ENCODE measurements around the gene TAOK1. TPM values are rescaled to one million over a fixed set of nuclear protein-coding genes. Genes with fewer than 3 reads are reported as not detected.

TAOK1 gene
- total RNA-seq, 1 donor from 2014 or later, result 42.2 TPM

GRCh38 chr17:29526322-29526721, 136.2 kb downstream of the TAOK1 start:
- no peak overlapping the region for H3K4me3 ChIP-seq
- H3K36me3 ChIP-seq, result peaks cover 3 to 75% of the 10 kb centered on the region in 2 donors
- H3K9me3 ChIP-seq, result no peaks in the 10 kb centered on the region
- no peak overlapping the region for H3K27ac ChIP-seq
- H3K4me1 ChIP-seq, result no peaks in the 10 kb centered on the region
- DNase-seq (ENCODE audit: extremely low spot score in 2 of 2), result no peak
- TF ChIP-seq POLR2AphosphoS5 (IDR thresholded peaks at IDR 0.05; ENCODE audit: insufficient read depth in 1 of 2, low read depth in 1 of 2), result no peak
- intact Hi-C loops (cut with DNase I), result no loop called here
- H3K27me3 ChIP-seq, result no peaks in the 10 kb centered on the region

GRCh38 chr17:29533976-29534375, 143.8 kb downstream of the TAOK1 start:
- intact Hi-C loops (cut with DNase I), result no loop called here
- no peak for DNase-seq (ENCODE audit: extremely low spot score in 2 of 2)
- Histone ChIP-seq H3K36me3 (peaks cover 0 to 46% of the 10 kb centered on the region in 2 donors), H3K27ac (no peak overlapping the region), H3K9me3 (no peaks in the 10 kb centered on the region), H3K4me1 (no peaks in the 10 kb centered on the region), H3K4me3 (no peak overlapping the region), H3K27me3 (no peaks in the 10 kb centered on the region)
- TF ChIP-seq POLR2AphosphoS5 (IDR thresholded peaks at IDR 0.05; ENCODE audit: insufficient read depth in 1 of 2, low read depth in 1 of 2) (no peak), POLR2A (IDR thresholded peaks at IDR 0.05) (no peak), CTCF (IDR thresholded peaks at IDR 0.05) (no peak)

- Histone ChIP-seq H3K27ac (no peak overlapping the region), H3K36me3 (peaks cover 0 to 17% of the 10 kb centered on the region in 2 donors), H3K4me3 (no peak overlapping the region), H3K4me1 (peaks cover under 1% of the 10 kb centered on the region), H3K9me3 (no peaks in the 10 kb centered on the region), H3K27me3 (no peaks in the 10 kb centered on the region)
- intact Hi-C loops (cut with DNase I), result no loop called here
- no peak for DNase-seq (ENCODE audit: extremely low spot score in 2 of 2)
- no peak for TF ChIP-seq POLR2AphosphoS5 (IDR thresholded peaks at IDR 0.05; ENCODE audit: insufficient read depth in 1 of 2, low read depth in 1 of 2)
- TF ChIP-seq CTCF (IDR thresholded peaks at IDR 0.05), result no peak
- no peak for TF ChIP-seq POLR2A (IDR thresholded peaks at IDR 0.05)
These were observed 153.9 kb downstream of the TAOK1 start for GRCh38 chr17:29544066-29544465.

GRCh38 chr17:29546085-29546484, 155.9 kb downstream of the TAOK1 start:
- TF ChIP-seq POLR2AphosphoS5 (IDR thresholded peaks at IDR 0.05; ENCODE audit: insufficient read depth in 1 of 2, low read depth in 1 of 2) (no peak), POLR2A (IDR thresholded peaks at IDR 0.05) (no peak), CTCF (IDR thresholded peaks at IDR 0.05) (no peak)
- H3K27ac ChIP-seq, result no peak overlapping the region
- intact Hi-C loops (cut with DNase I), result no loop called here
- no peak overlapping the region for H3K4me3 ChIP-seq
- no peak for DNase-seq (ENCODE audit: extremely low spot score in 2 of 2)
- H3K27me3 ChIP-seq, result no peaks in the 10 kb centered on the region
- H3K4me1 ChIP-seq, result peaks cover 9% of the 10 kb centered on the region
- peaks cover 0 to 17% of the 10 kb centered on the region in 2 donors for H3K36me3 ChIP-seq
- H3K9me3 ChIP-seq, result no peaks in the 10 kb centered on the region

GRCh38 chr17:29546830-29547229, 156.7 kb downstream of the TAOK1 start:
- intact Hi-C loops (cut with DNase I), result no loop called here
- no peak for DNase-seq (ENCODE audit: extremely low spot score in 2 of 2)
- H3K9me3 ChIP-seq, result no peaks in the 10 kb centered on the region
- H3K4me1 ChIP-seq, result peaks cover 9% of the 10 kb centered on the region
- H3K27me3 ChIP-seq, result no peaks in the 10 kb centered on the region
- no peak overlapping the region for H3K27ac ChIP-seq
- H3K36me3 ChIP-seq, result peaks cover 0 to 17% of the 10 kb centered on the region in 2 donors
- H3K4me3 ChIP-seq, result no peak overlapping the region
- no peak for TF ChIP-seq POLR2A (IDR thresholded peaks at IDR 0.05)
- TF ChIP-seq CTCF (IDR thresholded peaks at IDR 0.05), result no peak
- no peak for TF ChIP-seq POLR2AphosphoS5 (IDR thresholded peaks at IDR 0.05; ENCODE audit: insufficient read depth in 1 of 2, low read depth in 1 of 2)
